ENCODE measurements around the gene MAPRE2. TPM values are rescaled to one million over a fixed set of nuclear protein-coding genes. Genes with fewer than 3 reads are reported as not detected.
A peak's percentile ranks its signal among the peaks of the same experiment; 100 is the strongest.

MAPRE2 gene
- total RNA-seq, 1 donor from 2014 or later, result 35.4 TPM

- Histone ChIP-seq H3K27me3 (no peaks in the 10 kb centered on the region), H3K9me3 (no peaks in the 10 kb centered on the region), H3K27ac (peak overlapping the region; percentile 27), H3K36me3 (no peaks in the 10 kb centered on the region), H3K4me3 (no peak overlapping the region), H3K4me1 (peaks cover 45% of the 10 kb centered on the region)
- no peak for DNase-seq
- peak; percentile 42 for ATAC-seq
- TF ChIP-seq CTCF (IDR thresholded peaks at IDR 0.05), result peak; percentile 21
- intact Hi-C loops (cut with DNase I), result no loop called here
Observed at GRCh38 chr18:35026407-35027061, 14.7 kb upstream of the MAPRE2 start.

- Histone ChIP-seq H3K9me3 (no peaks in the 10 kb centered on the region), H3K36me3 (no peaks in the 10 kb centered on the region), H3K27ac (no peak overlapping the region), H3K4me1 (peaks cover 45% of the 10 kb centered on the region), H3K4me3 (no peak overlapping the region), H3K27me3 (no peaks in the 10 kb centered on the region)
- ATAC-seq (no peak), DNase-seq (no peak)
- no peak for TF ChIP-seq CTCF (IDR thresholded peaks at IDR 0.05)
- intact Hi-C loops (cut with DNase I), result no loop called here
Observed at GRCh38 chr18:35027206-35027605, 14.0 kb upstream of the MAPRE2 start.

GRCh38 chr18:35028536-35028935 is 12.7 kb upstream of the MAPRE2 start:
- ATAC-seq (no peak), DNase-seq (no peak)
- Histone ChIP-seq H3K4me3 (no peak overlapping the region), H3K27ac (no peak overlapping the region), H3K9me3 (no peaks in the 10 kb centered on the region), H3K4me1 (peaks cover 45% of the 10 kb centered on the region), H3K27me3 (no peaks in the 10 kb centered on the region), H3K36me3 (no peaks in the 10 kb centered on the region)
- intact Hi-C loops (cut with DNase I), result no loop called here
- TF ChIP-seq CTCF (IDR thresholded peaks at IDR 0.05), result no peak

GRCh38 chr18:35029103-35029502 is 12.1 kb upstream of the MAPRE2 start:
- intact Hi-C loops (cut with DNase I), result no loop called here
- no peak for DNase-seq
- Histone ChIP-seq H3K27me3 (no peaks in the 10 kb centered on the region), H3K36me3 (no peaks in the 10 kb centered on the region), H3K9me3 (no peaks in the 10 kb centered on the region), H3K27ac (peak overlapping the region; percentile 81), H3K4me3 (no peak overlapping the region), H3K4me1 (peaks cover 45% of the 10 kb centered on the region)
- no peak for ATAC-seq
- no peak for TF ChIP-seq CTCF (IDR thresholded peaks at IDR 0.05)

GRCh38 chr18:35029770-35030169 is 11.4 kb upstream of the MAPRE2 start:
- Histone ChIP-seq H3K9me3 (no peaks in the 10 kb centered on the region), H3K36me3 (no peaks in the 10 kb centered on the region), H3K27ac (peak overlapping the region; percentile 81), H3K27me3 (no peaks in the 10 kb centered on the region), H3K4me3 (peak overlapping the region; percentile 37), H3K4me1 (peaks cover 38% of the 10 kb centered on the region)
- DNase-seq, result no peak
- TF ChIP-seq CTCF (IDR thresholded peaks at IDR 0.05), result peak; percentile 17
- intact Hi-C loops (cut with DNase I), result no loop called here
- peak; percentile 30 for ATAC-seq

Data from upper lobe of right lung (tissue), 1 donor.